ENCODE data around the gene HSD3B7. TPM values are rescaled to one million over a fixed set of nuclear protein-coding genes. Genes with fewer than 3 reads are reported as not detected.
"Not testable (repeated sequence)": the region's sequence is repeated elsewhere in the genome, so short reads cannot be mapped to it uniquely, and the experiment has no call there.

HSD3B7 gene
- 4.4 TPM for polyA plus RNA-seq (2013)

DNA sequence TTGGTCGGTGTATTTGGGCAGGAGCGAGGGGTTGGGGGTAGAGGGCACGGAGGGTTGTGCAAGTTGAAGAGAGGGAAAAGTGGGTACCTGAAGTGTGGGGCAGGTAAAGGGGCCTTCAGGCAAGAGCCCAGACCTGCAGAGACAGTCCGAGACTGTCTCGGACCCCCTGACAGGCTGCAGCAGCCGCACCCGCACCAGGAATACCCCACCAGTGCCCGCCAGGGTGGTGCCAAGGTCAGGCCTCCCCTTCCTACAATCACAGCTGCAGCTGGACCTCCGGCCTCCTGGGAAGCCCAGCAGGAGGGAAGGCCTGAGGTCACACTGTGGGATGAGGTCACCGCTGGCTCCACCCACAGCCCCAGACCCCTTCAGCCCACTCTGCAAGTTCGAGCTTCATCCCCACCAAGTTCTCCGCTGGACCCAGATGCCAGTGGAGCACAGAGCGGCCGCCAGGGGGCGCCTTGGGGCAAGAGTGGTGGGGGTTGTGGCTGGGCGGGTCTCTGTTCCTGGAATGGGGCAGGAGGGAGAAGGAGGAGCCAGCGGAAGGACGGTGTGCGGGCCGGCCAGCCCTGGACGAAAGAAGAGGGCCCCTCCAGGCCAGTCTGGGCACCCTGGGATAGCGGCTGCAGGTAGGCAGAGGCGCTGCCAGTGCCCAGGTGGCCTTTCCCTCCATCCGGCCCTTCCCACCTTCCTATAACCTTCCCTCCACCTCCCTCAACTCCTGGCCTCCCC is at the start of gene HSD3B7:
Gene HSD3B7, plus strand, starts transcription at position 539 of the 732 bp plus-strand sequence. CDS start 452 bp downstream, outside the sequence.
- no peak within 1 kb of the TSS for H3K27ac ChIP-seq (ENCODE audit: insufficient read depth in 1 of 2, low read depth in 1 of 2, low read length in 2 of 2, poor library complexity in 1 of 2, severe bottlenecking in 2 of 2)
- 65% methylated on average over 12 of the region's 24 CpGs for whole genome bisulfite sequencing (ENCODE audit: insufficient coverage)
- H3K4me3 ChIP-seq (ENCODE audit: control insufficient read depth in 1 of 7, extremely low read depth in 1 of 7, insufficient read depth in 4 of 7, low read depth in 2 of 7, low read length in 6 of 7): peak within 1 kb of the TSS in 3 of 7 experiments; percentile 54 to 78 (median 65)
- H3K4me1 ChIP-seq (ENCODE audit: control extremely low read depth in 1 of 4, control insufficient read depth in 4 of 4, insufficient read depth in 4 of 4, low read length in 3 of 4): peaks cover 0 to 21% (median 11%) of the 10 kb centered on the region in 4 experiments
- DNase-seq: peak; percentile 50 to 75 (median 66)
- ChIA-PET CTCF (interaction anchor here (0.6 to 5.4 kb wide), 32 partner anchors 8 to 458 kb away, joined by 3 to 40 read pairs (median 4); partner anchors contain the start of genes STX4, VKORC1 and ZNF843), POLR2A (interaction anchor here (0.6 to 1.0 kb wide), 3 partner anchors 15 to 474 kb away, joined by 3 read pairs; partner anchors contain the start of genes ARMC5 and PHKG2)
- H3K36me3 ChIP-seq (ENCODE audit: control insufficient read depth in 4 of 4, insufficient read depth in 4 of 4, low read length in 3 of 4): peaks cover 7 to 58% (median 37%) of the 10 kb centered on the region in 4 experiments
- no peaks in the 10 kb centered on the region for H3K9me3 ChIP-seq (ENCODE audit: control extremely low read depth in 1 of 5, control insufficient read depth in 4 of 5, insufficient read depth in 2 of 5, low read depth in 1 of 5, low read length in 4 of 5)
- no peaks in the 10 kb centered on the region for H3K27me3 ChIP-seq (replicated peaks in 2 of 5; ENCODE audit: control insufficient read depth in 4 of 5, insufficient read depth in 5 of 5, low read length in 4 of 5)

GRCh38 chr16:30937692-30938091 is 47.3 kb upstream of the HSD3B7 start:
- Histone ChIP-seq H3K27ac (ENCODE audit: insufficient read depth in 1 of 2, low read depth in 1 of 2, low read length in 2 of 2, poor library complexity in 1 of 2, severe bottlenecking in 2 of 2) (peak overlapping the region; percentile 11 to 13), H3K36me3 (ENCODE audit: control insufficient read depth in 4 of 4, insufficient read depth in 4 of 4, low read length in 3 of 4) (peaks cover 2 to 33% (median 17%) of the 10 kb centered on the region in 4 experiments), H3K4me1 (ENCODE audit: control extremely low read depth in 1 of 4, control insufficient read depth in 4 of 4, insufficient read depth in 4 of 4, low read length in 3 of 4) (peaks cover 0 to 36% (median 32%) of the 10 kb centered on the region in 4 experiments), H3K9me3 (ENCODE audit: control extremely low read depth in 1 of 5, control insufficient read depth in 4 of 5, insufficient read depth in 2 of 5, low read depth in 1 of 5, low read length in 4 of 5) (no peaks in the 10 kb centered on the region), H3K27me3 (replicated peaks in 2 of 5; ENCODE audit: control insufficient read depth in 4 of 5, insufficient read depth in 5 of 5, low read length in 4 of 5) (no peaks in the 10 kb centered on the region), H3K4me3 (ENCODE audit: control insufficient read depth in 1 of 7, extremely low read depth in 1 of 7, insufficient read depth in 4 of 7, low read depth in 2 of 7, low read length in 6 of 7) (peak overlapping the region in 1 of 7 experiments; percentile 13)
- CTCF ChIA-PET: interaction anchor here (0.6 to 11.2 kb wide), 4 partner anchors 9 to 554 kb away, joined by 3 to 98 read pairs (median 32); partner anchors contain the start of gene ORAI3
- POLR2A ChIA-PET: no interaction called here
- peak in 1 of 3 donors; percentile 35 for DNase-seq
- WGBS (ENCODE audit: insufficient coverage): 17% methylated on average over 3 of the region's 5 CpGs

- Histone ChIP-seq H3K36me3 (ENCODE audit: control insufficient read depth in 4 of 4, insufficient read depth in 4 of 4, low read length in 3 of 4) (peaks cover 1 to 44% (median 27%) of the 10 kb centered on the region in 4 experiments), H3K4me1 (ENCODE audit: control extremely low read depth in 1 of 4, control insufficient read depth in 4 of 4, insufficient read depth in 4 of 4, low read length in 3 of 4) (peaks cover 0 to 35% (median 30%) of the 10 kb centered on the region in 4 experiments)
- H3K27me3 ChIP-seq (replicated peaks in 2 of 5; ENCODE audit: control insufficient read depth in 4 of 5, insufficient read depth in 5 of 5, low read length in 4 of 5); H3K27ac ChIP-seq (ENCODE audit: insufficient read depth in 1 of 2, low read depth in 1 of 2, low read length in 2 of 2, poor library complexity in 1 of 2, severe bottlenecking in 2 of 2); H3K4me3 ChIP-seq (ENCODE audit: control insufficient read depth in 1 of 7, extremely low read depth in 1 of 7, insufficient read depth in 4 of 7, low read depth in 2 of 7, low read length in 6 of 7); DNase-seq; H3K9me3 ChIP-seq (ENCODE audit: control extremely low read depth in 1 of 5, control insufficient read depth in 4 of 5, insufficient read depth in 2 of 5, low read depth in 1 of 5, low read length in 4 of 5); POLR2A ChIA-PET: not testable (repeated sequence)
- 100% methylated on average over 7 of the region's 8 CpGs for WGBS (ENCODE audit: insufficient coverage)
- CTCF ChIA-PET: interaction anchor here (1.0 to 11.2 kb wide), 4 partner anchors 10 to 100 kb away, joined by 3 to 98 read pairs (median 28); no protein-coding TSS in a partner anchor
Measured at GRCh38 chr16:30939571-30939970, 45.4 kb upstream of the HSD3B7 start.

- DNase-seq: peak; percentile 65 to 72 (median 68)
- Histone ChIP-seq H3K27ac (ENCODE audit: insufficient read depth in 1 of 2, low read depth in 1 of 2, low read length in 2 of 2, poor library complexity in 1 of 2, severe bottlenecking in 2 of 2) (peak overlapping the region in 1 of 2 experiments; percentile 40), H3K36me3 (ENCODE audit: control insufficient read depth in 4 of 4, insufficient read depth in 4 of 4, low read length in 3 of 4) (peaks cover 0 to 50% (median 30%) of the 10 kb centered on the region in 4 experiments), H3K4me1 (ENCODE audit: control extremely low read depth in 1 of 4, control insufficient read depth in 4 of 4, insufficient read depth in 4 of 4, low read length in 3 of 4) (peaks cover 0 to 27% (median 19%) of the 10 kb centered on the region in 4 experiments), H3K27me3 (replicated peaks in 2 of 5; ENCODE audit: control insufficient read depth in 4 of 5, insufficient read depth in 5 of 5, low read length in 4 of 5) (no peaks in the 10 kb centered on the region), H3K4me3 (ENCODE audit: control insufficient read depth in 1 of 7, extremely low read depth in 1 of 7, insufficient read depth in 4 of 7, low read depth in 2 of 7, low read length in 6 of 7) (peak overlapping the region in 2 of 7 experiments; percentile 19 to 48), H3K9me3 (ENCODE audit: control extremely low read depth in 1 of 5, control insufficient read depth in 4 of 5, insufficient read depth in 2 of 5, low read depth in 1 of 5, low read length in 4 of 5) (no peaks in the 10 kb centered on the region)
- POLR2A ChIA-PET: no interaction called here
- 23% methylated on average over 13 of the region's 15 CpGs for WGBS (ENCODE audit: insufficient coverage)
- CTCF ChIA-PET: interaction anchor here (0.6 to 11.2 kb wide), 17 partner anchors 8 to 218 kb away, joined by 3 to 98 read pairs (median 4); partner anchors contain the start of gene FBXL19
Measured at GRCh38 chr16:30941600-30942425, 43.2 kb upstream of the HSD3B7 start.

DNA sequence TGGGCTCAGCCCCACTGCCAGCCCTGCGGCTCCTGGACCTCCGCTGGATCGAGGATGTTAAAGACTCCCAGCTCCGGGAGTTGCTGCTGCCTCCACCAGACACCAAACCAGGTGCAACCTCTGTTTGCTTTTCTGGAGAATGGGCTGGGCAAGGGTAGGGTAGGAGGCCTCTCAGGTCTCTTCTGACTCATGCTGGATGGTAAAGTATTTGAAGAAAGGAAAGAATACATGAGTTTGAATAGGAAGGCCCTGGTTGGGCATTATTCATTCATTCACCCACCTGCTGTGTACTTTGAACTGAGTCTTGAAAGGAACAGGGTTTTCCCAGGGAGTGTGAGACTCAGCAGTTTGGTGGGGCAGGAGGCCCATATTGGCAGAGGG is 42.6 kb upstream of the HSD3B7 start:
- Histone ChIP-seq H3K4me1 (ENCODE audit: control extremely low read depth in 1 of 4, control insufficient read depth in 4 of 4, insufficient read depth in 4 of 4, low read length in 3 of 4) (peaks cover 0 to 23% (median 16%) of the 10 kb centered on the region in 4 experiments), H3K9me3 (ENCODE audit: control extremely low read depth in 1 of 5, control insufficient read depth in 4 of 5, insufficient read depth in 2 of 5, low read depth in 1 of 5, low read length in 4 of 5) (no peaks in the 10 kb centered on the region), H3K4me3 (ENCODE audit: control insufficient read depth in 1 of 7, extremely low read depth in 1 of 7, insufficient read depth in 4 of 7, low read depth in 2 of 7, low read length in 6 of 7) (peak overlapping the region in 1 of 7 experiments; percentile 48), H3K27me3 (replicated peaks in 2 of 5; ENCODE audit: control insufficient read depth in 4 of 5, insufficient read depth in 5 of 5, low read length in 4 of 5) (no peaks in the 10 kb centered on the region), H3K36me3 (ENCODE audit: control insufficient read depth in 4 of 4, insufficient read depth in 4 of 4, low read length in 3 of 4) (peaks cover 0 to 50% (median 31%) of the 10 kb centered on the region in 4 experiments), H3K27ac (ENCODE audit: insufficient read depth in 1 of 2, low read depth in 1 of 2, low read length in 2 of 2, poor library complexity in 1 of 2, severe bottlenecking in 2 of 2) (peak overlapping the region in 1 of 2 experiments; percentile 40)
- no peak for DNase-seq
- CTCF ChIA-PET: interaction anchor here (0.8 to 11.2 kb wide), 15 partner anchors 8 to 219 kb away, joined by 3 to 98 read pairs (median 4); partner anchors contain the start of gene FBXL19
- WGBS (ENCODE audit: insufficient coverage): 94% methylated on average over 3 of the region's 4 CpGs
- POLR2A ChIA-PET: no interaction called here

- CTCF ChIA-PET: interaction anchor here (1.6 to 11.2 kb wide), 3 partner anchors 10 to 99 kb away, joined by 16 to 98 read pairs (median 26); no protein-coding TSS in a partner anchor
- Histone ChIP-seq H3K36me3 (ENCODE audit: control insufficient read depth in 4 of 4, insufficient read depth in 4 of 4, low read length in 3 of 4) (peaks cover 0 to 54% (median 31%) of the 10 kb centered on the region in 4 experiments), H3K4me1 (ENCODE audit: control extremely low read depth in 1 of 4, control insufficient read depth in 4 of 4, insufficient read depth in 4 of 4, low read length in 3 of 4) (peaks cover 0 to 22% (median 17%) of the 10 kb centered on the region in 4 experiments)
Measured at GRCh38 chr16:30944352-30944751, 40.7 kb upstream of the HSD3B7 start.

More at GRCh38 chr16:30944352-30944751, 40.7 kb upstream of the HSD3B7 start:
- POLR2A ChIA-PET: no interaction called here
- Histone ChIP-seq H3K27ac (ENCODE audit: insufficient read depth in 1 of 2, low read depth in 1 of 2, low read length in 2 of 2, poor library complexity in 1 of 2, severe bottlenecking in 2 of 2) (no peak overlapping the region), H3K4me3 (ENCODE audit: control insufficient read depth in 1 of 7, extremely low read depth in 1 of 7, insufficient read depth in 4 of 7, low read depth in 2 of 7, low read length in 6 of 7) (no peak overlapping the region), H3K27me3 (replicated peaks in 2 of 5; ENCODE audit: control insufficient read depth in 4 of 5, insufficient read depth in 5 of 5, low read length in 4 of 5) (no peaks in the 10 kb centered on the region), H3K9me3 (ENCODE audit: control extremely low read depth in 1 of 5, control insufficient read depth in 4 of 5, insufficient read depth in 2 of 5, low read depth in 1 of 5, low read length in 4 of 5) (no peaks in the 10 kb centered on the region)
- DNase-seq: no peak
